Activated CD4-positive, alpha-beta T cell treated with anti-CD3 and anti-CD28 coated beads for 36 hours (primary cell): ENCODE results near the gene NCLN. TPM values are rescaled to one million over a fixed set of nuclear protein-coding genes. Genes with fewer than 3 reads are reported as not detected.
"Not testable (repeated sequence)": the region's sequence is repeated elsewhere in the genome, so short reads cannot be mapped to it uniquely, and the experiment has no call there.

ENCODE experiments used
- ATAC-seq: fragments of 200-7000 bp; cut with Tn5 transposase; one replicate; pipeline ENCODE4 v1.10.0; 2021; ENCODE audit warnings: mild to moderate bottlenecking, moderate library complexity
- CTCF ChIA-PET: fragments of 350-600 bp; sonication (Branson Sonifier 250); formaldehyde crosslinking; loops from one replicate; lab custom pipeline; 2021; ENCODE audit warnings: antibody characterized with exemption; lab: Charles Lee
- POLR2A ChIA-PET: fragments of 350-600 bp; sonication (Branson Sonifier 250); formaldehyde crosslinking; loops from one replicate; lab custom pipeline; 2021; ENCODE audit warnings: antibody characterized with exemption, inconsistent platforms; lab: Charles Lee
- DNase-seq: peaks from one replicate; pipeline ENCODE4 v3.0.0-alpha.2; 2020
- H3K27ac Mint-ChIP-seq: one replicate; pipeline ENCODE4 v1.8.0; 2021; ENCODE audit warnings: mixed read lengths
- H3K27me3 Mint-ChIP-seq: one replicate; pipeline ENCODE4 v1.8.0; 2021; ENCODE audit warnings: mixed read lengths
- H3K36me3 Mint-ChIP-seq: one replicate; pipeline ENCODE4 v1.8.0; 2021; ENCODE audit warnings: low read depth, mixed read lengths
- H3K4me1 Mint-ChIP-seq: one replicate; pipeline ENCODE4 v1.8.0; 2021; ENCODE audit warnings: mixed read lengths
- H3K4me3 Mint-ChIP-seq: one replicate; pipeline ENCODE4 v1.8.0; 2021; ENCODE audit warnings: mild to moderate bottlenecking, moderate library complexity, mixed read lengths
- H3K9me3 Mint-ChIP-seq: one replicate; pipeline ENCODE4 v1.8.0; 2021; ENCODE audit warnings: low read depth, mixed read lengths
- intact Hi-C, 2 experiments: fragments of 100-400 bp; cut with DNase I in 1 of 2; cut with micrococcal nuclease in 1 of 2; formaldehyde crosslinking; loops; one replicate each; pipeline versions ENCODE4 v1.14.2 to v1.15.1; 2022 to 2024; cut with DNase I, micrococcal nuclease
- total RNA-seq, 2 experiments: library from RNA; stranded (reverse); gene quantifications; one replicate each; pipeline ENCODE4 v1.2.3, GENCODE V29; 2021

Gene NCLN
- total RNA-seq, 2 experiments from 2014 or later: 55.6 to 58.2 TPM

DNA sequence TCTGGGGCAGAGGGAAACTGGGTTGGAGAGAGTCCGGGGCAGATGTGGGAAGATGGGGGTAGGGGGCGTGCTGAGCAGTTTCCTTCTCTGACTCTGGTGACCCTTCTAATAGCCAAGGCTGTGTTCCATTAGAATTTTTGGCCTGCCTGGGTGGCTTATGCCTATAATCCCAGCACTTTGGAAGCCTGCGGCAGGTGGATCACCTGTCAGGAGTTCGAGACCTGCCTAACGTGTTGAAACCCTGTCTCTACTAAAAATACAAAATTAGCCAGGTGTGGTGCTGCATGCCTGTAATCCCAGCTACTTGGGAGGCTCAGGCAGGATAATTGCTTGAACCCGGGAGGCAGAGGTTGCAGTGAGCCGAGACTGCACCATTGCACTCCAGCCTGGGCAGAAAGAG lies 17.2 kb downstream of the NCLN start:
- H3K9me3 Mint-ChIP-seq, intact Hi-C loops, ATAC-seq, H3K36me3 Mint-ChIP-seq, POLR2A ChIA-PET, DNase-seq, H3K27me3 Mint-ChIP-seq, H3K4me3 Mint-ChIP-seq, H3K27ac Mint-ChIP-seq, H3K4me1 Mint-ChIP-seq: not testable (repeated sequence)
- CTCF ChIA-PET: interaction anchor here (0.5 to 1.0 kb wide), 2 partner anchors 127 to 252 kb away, joined by 3 to 5 read pairs; no protein-coding TSS in a partner anchor

- intact Hi-C loops: no loop called here
- DNase-seq (no peak), ATAC-seq (no peak)
- Mint-ChIP-seq H3K4me3 (no peak overlapping the region), H3K36me3 (peaks cover 2% of the 10 kb centered on the region), H3K9me3 (no peaks in the 10 kb centered on the region), H3K4me1 (no peaks in the 10 kb centered on the region), H3K27ac (no peak overlapping the region), H3K27me3 (no peaks in the 10 kb centered on the region)
- CTCF ChIA-PET: interaction anchor here (1.0 kb wide), 1 partner anchor 129 kb away, joined by 5 read pairs; no protein-coding TSS in a partner anchor
- POLR2A ChIA-PET: no interaction called here
Observed at GRCh38 chr19:3203805-3204645, 18.3 kb downstream of the NCLN start.

DNA sequence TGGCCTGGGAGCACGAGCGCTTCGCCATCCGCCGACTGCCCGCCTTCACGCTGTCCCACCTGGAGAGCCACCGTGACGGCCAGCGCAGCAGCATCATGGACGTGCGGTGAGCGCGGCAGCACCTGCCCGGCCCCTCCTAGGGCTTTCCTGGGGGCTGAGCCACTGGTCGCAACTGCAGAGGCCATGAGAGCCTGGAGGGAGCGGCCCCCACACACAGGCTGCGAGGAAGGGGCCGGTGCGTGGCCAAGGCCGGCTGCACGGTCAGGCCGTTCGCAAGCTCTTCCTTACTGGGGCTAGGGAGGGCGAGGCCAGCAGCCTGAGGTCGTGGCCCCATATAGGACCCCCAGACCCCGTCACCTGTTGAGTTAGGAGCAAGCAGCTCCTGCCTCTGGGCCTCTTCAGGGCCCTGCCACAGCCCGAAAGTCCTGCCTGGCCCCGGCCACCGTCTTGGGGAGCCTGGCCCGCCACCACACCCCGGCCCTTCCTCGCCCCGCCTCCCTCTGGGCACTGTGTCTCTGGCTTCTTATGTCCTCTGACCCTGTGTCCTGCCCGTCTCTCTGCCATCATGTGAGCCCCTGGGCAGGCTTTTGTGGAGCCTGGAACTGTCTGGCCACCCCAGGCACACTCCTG lies 19.0 kb downstream of the NCLN start:
- DNase-seq (no peak), ATAC-seq (no peak)
- Mint-ChIP-seq H3K4me3 (no peak overlapping the region), H3K27ac (no peak overlapping the region), H3K9me3 (no peaks in the 10 kb centered on the region), H3K4me1 (no peaks in the 10 kb centered on the region), H3K27me3 (no peaks in the 10 kb centered on the region), H3K36me3 (peaks cover 7% of the 10 kb centered on the region)
- ChIA-PET POLR2A (no interaction called here), CTCF (no interaction called here)
- intact Hi-C loops: no loop called here

- POLR2A ChIA-PET: no interaction called here
- intact Hi-C loops: no loop called here
- DNase-seq (no peak), ATAC-seq (no peak)
- Mint-ChIP-seq H3K4me1 (no peaks in the 10 kb centered on the region), H3K27ac (no peak overlapping the region), H3K9me3 (no peaks in the 10 kb centered on the region), H3K27me3 (no peaks in the 10 kb centered on the region), H3K36me3 (peaks cover 5% of the 10 kb centered on the region), H3K4me3 (no peak overlapping the region)
- CTCF ChIA-PET: interaction anchor here (0.6 to 0.9 kb wide), 2 partner anchors 11 to 132 kb away, joined by 3 to 4 read pairs; no protein-coding TSS in a partner anchor
Observed at GRCh38 chr19:3206216-3206953, 20.7 kb downstream of the NCLN start.

DNA sequence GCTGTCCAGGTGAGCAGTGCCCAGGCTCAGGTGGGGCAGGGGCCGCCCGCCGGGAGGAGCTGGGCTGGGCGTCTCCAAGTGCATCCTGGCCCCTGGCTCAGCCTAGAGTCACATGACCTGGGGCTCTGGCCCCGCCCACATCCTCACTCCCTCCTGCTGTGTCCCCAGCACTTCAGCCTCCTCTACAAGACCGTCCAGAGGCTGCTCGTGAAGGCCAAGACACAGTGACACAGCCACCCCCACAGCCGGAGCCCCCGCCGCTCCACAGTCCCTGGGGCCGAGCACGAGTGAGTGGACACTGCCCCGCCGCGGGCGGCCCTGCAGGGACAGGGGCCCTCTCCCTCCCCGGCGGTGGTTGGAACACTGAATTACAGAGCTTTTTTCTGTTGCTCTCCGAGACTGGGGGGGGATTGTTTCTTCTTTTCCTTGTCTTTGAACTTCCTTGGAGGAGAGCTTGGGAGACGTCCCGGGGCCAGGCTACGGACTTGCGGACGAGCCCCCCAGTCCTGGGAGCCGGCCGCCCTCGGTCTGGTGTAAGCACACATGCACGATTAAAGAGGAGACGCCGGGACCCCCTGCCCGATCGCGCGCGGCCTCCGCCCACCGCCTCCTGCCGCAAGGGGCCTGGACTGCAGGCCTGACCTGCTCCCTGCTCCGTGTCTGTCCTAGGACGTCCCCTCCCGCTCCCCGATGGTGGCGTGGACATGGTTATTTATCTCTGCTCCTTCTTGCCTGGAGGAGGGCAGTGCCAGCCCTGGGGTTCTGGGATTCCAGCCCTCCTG lies 21.9 kb downstream of the NCLN start:
- intact Hi-C loops: no loop called here
- H3K27ac Mint-ChIP-seq: no peak overlapping the region
- CTCF ChIA-PET: interaction anchor here (0.6 kb wide), 1 partner anchor 135 kb away, joined by 3 read pairs; no protein-coding TSS in a partner anchor
- DNase-seq (no peak), ATAC-seq (no peak)
- no peaks in the 10 kb centered on the region for H3K4me1 Mint-ChIP-seq
- no peaks in the 10 kb centered on the region for H3K27me3 Mint-ChIP-seq
- POLR2A ChIA-PET: no interaction called here
- no peak overlapping the region for H3K4me3 Mint-ChIP-seq
- no peaks in the 10 kb centered on the region for H3K9me3 Mint-ChIP-seq
- H3K36me3 Mint-ChIP-seq: peaks cover 5% of the 10 kb centered on the region

DNA sequence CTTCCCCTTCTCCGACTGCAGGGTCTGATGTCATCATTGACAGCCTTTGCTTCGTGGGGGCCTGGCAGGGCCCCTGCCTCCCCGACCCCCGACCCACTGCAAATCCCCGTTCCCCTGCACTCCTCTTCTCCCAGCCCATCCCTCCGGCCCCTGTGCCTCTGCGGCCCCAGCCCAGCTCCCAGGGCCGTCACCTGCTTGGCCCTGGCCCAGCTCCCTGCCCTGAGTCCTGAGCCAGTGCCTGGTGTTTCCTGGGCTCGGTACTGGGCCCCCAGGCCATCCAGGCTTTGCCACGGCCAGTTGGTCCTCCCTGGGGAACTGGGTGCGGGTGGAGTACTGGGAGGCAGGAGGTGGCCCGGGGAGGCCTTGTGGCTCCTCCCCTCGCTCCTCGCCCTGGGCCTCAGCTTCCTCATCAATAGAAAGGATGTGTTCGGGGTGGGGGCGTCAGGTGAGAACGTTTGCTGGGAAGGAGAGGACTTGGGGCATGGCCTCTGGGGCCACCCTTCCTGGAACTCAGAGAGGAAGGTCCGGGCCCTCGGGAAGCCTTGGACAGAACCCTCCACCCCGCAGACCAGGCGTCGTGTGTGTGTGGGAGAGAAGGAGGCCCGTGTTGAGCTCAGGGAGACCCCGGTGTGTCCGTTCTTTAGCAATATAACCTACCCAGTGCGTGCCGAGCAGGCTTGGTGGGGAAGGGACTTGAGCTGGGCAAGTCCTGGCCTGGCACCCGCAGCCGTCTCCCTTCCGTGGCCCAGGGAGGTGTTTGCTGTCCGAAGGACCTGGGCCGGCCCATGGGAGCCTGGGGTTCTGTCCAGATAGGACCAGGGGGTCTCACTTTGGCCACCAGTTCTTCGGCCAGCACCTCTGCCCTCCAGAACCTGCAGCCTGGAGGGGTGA lies 22.8 kb downstream of the NCLN start:
- no peaks in the 10 kb centered on the region for H3K4me1 Mint-ChIP-seq
- intact Hi-C loops: no loop called here
- H3K27me3 Mint-ChIP-seq: no peaks in the 10 kb centered on the region
- POLR2A ChIA-PET: interaction anchor here (0.5 kb wide), 1 partner anchor 82 kb away, joined by 13 read pairs; no protein-coding TSS in a partner anchor
- no peak for DNase-seq
- H3K4me3 Mint-ChIP-seq: no peak overlapping the region
- H3K27ac Mint-ChIP-seq: no peak overlapping the region
- ATAC-seq: no peak
- H3K36me3 Mint-ChIP-seq: peaks cover 5% of the 10 kb centered on the region
- CTCF ChIA-PET: interaction anchor here (0.6 kb wide), 1 partner anchor 136 kb away, joined by 3 read pairs; no protein-coding TSS in a partner anchor
- H3K9me3 Mint-ChIP-seq: no peaks in the 10 kb centered on the region

DNA sequence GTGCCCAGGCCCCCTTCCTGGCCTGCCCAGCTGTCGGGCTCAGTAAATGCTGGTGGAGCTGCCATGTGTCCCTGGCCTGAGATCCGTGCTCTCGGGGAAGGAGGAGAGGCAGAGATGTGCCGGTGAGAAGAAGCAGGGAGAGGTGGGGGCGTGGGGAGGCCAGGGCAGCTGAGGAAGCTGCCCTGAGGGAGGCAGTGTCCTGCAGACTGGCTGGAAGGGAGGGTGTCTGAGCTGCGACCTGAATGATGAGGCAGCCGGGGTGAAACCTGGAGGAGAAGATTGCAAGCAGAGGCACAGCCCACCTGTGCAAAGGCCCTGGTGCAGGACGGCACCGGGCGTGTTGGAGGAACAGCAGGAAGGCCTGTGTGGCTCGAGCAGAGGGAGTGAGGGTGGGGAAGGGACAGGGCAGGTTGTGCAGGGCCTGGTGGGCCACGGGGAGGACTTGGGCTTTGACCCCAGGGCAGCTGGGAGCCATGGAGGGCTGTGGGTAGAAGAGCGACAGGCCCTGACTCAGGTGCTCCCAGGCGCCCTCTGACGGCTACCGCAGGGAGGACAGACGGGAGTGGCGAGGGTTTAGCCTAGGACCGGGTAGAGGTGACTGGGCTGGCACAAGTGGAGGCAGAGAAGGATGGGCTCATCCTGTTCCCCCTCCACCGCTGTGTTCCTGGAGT lies 24.8 kb downstream of the NCLN start:
- Mint-ChIP-seq H3K4me3 (no peak overlapping the region), H3K9me3 (no peaks in the 10 kb centered on the region), H3K27ac (no peak overlapping the region), H3K36me3 (peaks cover 5% of the 10 kb centered on the region), H3K4me1 (no peaks in the 10 kb centered on the region), H3K27me3 (no peaks in the 10 kb centered on the region)
- DNase-seq (peak; percentile 86), ATAC-seq (peak; percentile 98)
- intact Hi-C loops: loop anchor here in 1 of 2 experiments (1.0 to 2.0 kb wide), 4 partner anchors 24 to 259 kb away; no protein-coding TSS in a partner anchor
- CTCF ChIA-PET: interaction anchor here (0.9 to 1.9 kb wide), 2 partner anchors 42 to 51 kb away, joined by 3 to 7 read pairs; no protein-coding TSS in a partner anchor
- POLR2A ChIA-PET: no interaction called here

- ATAC-seq (no peak), DNase-seq (no peak)
- H3K9me3 Mint-ChIP-seq: no peaks in the 10 kb centered on the region
- no peaks in the 10 kb centered on the region for H3K4me1 Mint-ChIP-seq
- CTCF ChIA-PET: interaction anchor here (0.6 to 1.9 kb wide), 4 partner anchors 41 to 443 kb away, joined by 3 to 7 read pairs (median 4); no protein-coding TSS in a partner anchor
- no peak overlapping the region for H3K27ac Mint-ChIP-seq
- peaks cover 5% of the 10 kb centered on the region for H3K36me3 Mint-ChIP-seq
- POLR2A ChIA-PET: interaction anchor here (0.7 kb wide), 1 partner anchor 51 kb away, joined by 4 read pairs; no protein-coding TSS in a partner anchor
- H3K4me3 Mint-ChIP-seq: no peak overlapping the region
- intact Hi-C loops: loop anchor here in 1 of 2 experiments (2.0 kb wide), 1 partner anchor 24 kb away; no protein-coding TSS in a partner anchor
- H3K27me3 Mint-ChIP-seq: no peaks in the 10 kb centered on the region
Observed at GRCh38 chr19:3211191-3211590, 25.5 kb downstream of the NCLN start.

DNA sequence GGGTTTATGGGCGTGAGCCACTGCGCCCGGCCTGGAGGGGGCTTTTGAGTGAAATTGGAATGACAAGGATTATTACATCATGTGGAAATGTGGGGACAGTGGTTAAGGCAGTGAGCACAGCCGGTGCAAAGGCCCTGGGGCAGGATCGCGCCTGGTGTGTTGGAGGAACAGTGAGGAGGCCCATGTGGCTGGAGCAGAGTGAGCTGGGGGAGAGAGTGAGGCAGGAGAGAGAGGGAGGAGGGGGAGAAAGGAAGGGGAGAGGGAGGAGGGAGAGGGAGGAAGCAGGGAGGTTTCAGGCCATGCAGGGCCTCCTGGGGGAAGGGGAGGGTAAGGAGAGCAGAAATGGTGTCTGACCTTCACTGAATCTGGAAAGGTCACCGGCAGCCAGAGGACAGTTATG lies 27.4 kb downstream of the NCLN start:
- no peaks in the 10 kb centered on the region for H3K27me3 Mint-ChIP-seq
- CTCF ChIA-PET: interaction anchor here (0.6 kb wide), 1 partner anchor 251 kb away, joined by 3 read pairs; no protein-coding TSS in a partner anchor

More for the DNA sequence above, 27.4 kb downstream of the NCLN start:
- no peak for ATAC-seq
- DNase-seq: no peak
- POLR2A ChIA-PET: no interaction called here
- no peak overlapping the region for H3K4me3 Mint-ChIP-seq
- H3K27ac Mint-ChIP-seq: no peak overlapping the region
- no peaks in the 10 kb centered on the region for H3K9me3 Mint-ChIP-seq
- intact Hi-C loops: no loop called here
- H3K36me3 Mint-ChIP-seq: peaks cover 11% of the 10 kb centered on the region
- no peaks in the 10 kb centered on the region for H3K4me1 Mint-ChIP-seq
